Natural killer cell (primary cell): ENCODE data around the gene THEMIS2. TPM values are rescaled to one million over a fixed set of nuclear protein-coding genes. Genes with fewer than 3 reads are reported as not detected.

Experiments
- ATAC-seq, 3 donors: fragments of 150-1000 bp in 2 of 3; fragments of 200-7000 bp in 1 of 3; cut with Tn5 transposase; 1 replicate in 1 of 3; 2 replicates in 2 of 3; pipeline ENCODE4 v1.10.0; 2021; ENCODE audit warnings: mild to moderate bottlenecking in 2 of 3, moderate library complexity in 2 of 3
- DNase-seq, 2 donors: peaks; one replicate each; pipeline versions ENCODE4 v3.0.0 to v3.0.0-alpha.2; 2013 to 2021; ENCODE audit warnings: mixed read lengths in 1 of 2
- H3K27ac ChIP-seq: one replicate; pipeline ENCODE4 v1.5.1; 2013; ENCODE audit warnings: mild to moderate bottlenecking, low read length
- H3K27me3 ChIP-seq: one replicate; pipeline ENCODE4 v1.6.1; 2013; ENCODE audit warnings: low read length; ENCODE audit not compliant: control insufficient read depth, insufficient read depth
- H3K36me3 ChIP-seq: one replicate; pipeline ENCODE4 v1.6.1; 2013; ENCODE audit warnings: low read length; ENCODE audit not compliant: control insufficient read depth, insufficient read depth
- H3K4me1 ChIP-seq: one replicate; pipeline ENCODE4 v1.6.1; 2013; ENCODE audit warnings: low read length; ENCODE audit not compliant: control insufficient read depth, insufficient read depth
- H3K4me3 ChIP-seq: one replicate; pipeline ENCODE4 v1.5.1; 2013; ENCODE audit warnings: low read length
- H3K9me3 ChIP-seq: one replicate; pipeline ENCODE4 v1.6.1; 2013; ENCODE audit warnings: low read length; ENCODE audit not compliant: control insufficient read depth, insufficient read depth
- H3K27ac Mint-ChIP-seq, 2 donors: one replicate each; pipeline ENCODE4 v1.8.0; 2022; ENCODE audit warnings: mild to moderate bottlenecking in 2 of 2, mixed read lengths in 2 of 2, moderate library complexity in 1 of 2
- H3K27me3 Mint-ChIP-seq, 2 donors: one replicate each; pipeline ENCODE4 v1.8.0; 2022; ENCODE audit warnings: low read depth in 2 of 2, mixed read lengths in 2 of 2
- H3K36me3 Mint-ChIP-seq: one replicate; pipeline ENCODE4 v1.8.0; 2022; ENCODE audit warnings: mixed read lengths
- H3K4me1 Mint-ChIP-seq, 2 donors: one replicate each; pipeline ENCODE4 v1.8.0; 2022; ENCODE audit warnings: mixed read lengths in 2 of 2
- H3K4me3 Mint-ChIP-seq: one replicate; pipeline ENCODE4 v1.8.0; 2022; ENCODE audit warnings: mild to moderate bottlenecking, moderate library complexity, mixed read lengths
- H3K9me3 Mint-ChIP-seq, 2 donors: one replicate each; pipeline ENCODE4 v1.8.0; 2022; ENCODE audit warnings: mixed read lengths in 2 of 2
- CTCF ChIP-seq: fragments of 200-600 bp; IDR thresholded peaks from one replicate; pipeline ENCODE4 v1.8.0; 2022; ENCODE audit warnings: antibody characterized with exemption
- WGBS: methylation state at CpG from one replicate; pipeline ENCODE4 v1.1.7; 2013; ENCODE audit warnings: missing lambda C conversion rate; ENCODE audit not compliant: insufficient coverage; 5-methylcytosine and 5-hydroxymethylcytosine counted together
- intact Hi-C: fragments of 100-400 bp; cut with micrococcal nuclease; formaldehyde crosslinking; loops from one replicate; pipeline ENCODE4 v1.14.2; 2022
- total RNA-seq, 4 donors: library from RNA; stranded (reverse); fragments of 120-200 nt in 1 of 4; gene quantifications; one replicate each; pipeline versions ENCODE4 v1.2.3 to v1.2.4, GENCODE V29; 2013 to 2022

THEMIS2 gene
- total RNA-seq, 3 donors from 2014 or later (not counting 1 experiment from before 2014, with no cell fraction given), result 104 to 234 (median 122) TPM

- H3K36me3 Mint-ChIP-seq, result peaks cover 24% of the 10 kb centered on the region
- H3K27me3 ChIP-seq, result no peaks in the 10 kb centered on the region
- no peak overlapping the region for H3K4me3 Mint-ChIP-seq
- peak overlapping the region; percentile 20 to 83 for H3K27ac Mint-ChIP-seq
- WGBS, result 90% methylated on average over 3 of the region's 3 CpGs
- H3K27ac ChIP-seq, result peak overlapping the region; percentile 4
- H3K36me3 ChIP-seq, result peaks cover 69% of the 10 kb centered on the region
- no peak overlapping the region for H3K4me3 ChIP-seq
- no peak for TF ChIP-seq CTCF
- ATAC-seq (no peak), DNase-seq (no peak)
- no peaks in the 10 kb centered on the region for H3K27me3 Mint-ChIP-seq
- H3K4me1 Mint-ChIP-seq, result peaks cover 29 to 32% of the 10 kb centered on the region in 2 donors
- H3K4me1 ChIP-seq, result peaks cover 25% of the 10 kb centered on the region
- H3K9me3 ChIP-seq, result no peaks in the 10 kb centered on the region
- intact Hi-C loops, result loop anchor here (5.0 kb wide), 1 partner anchor 37 kb away; no protein-coding TSS in a partner anchor
- H3K9me3 Mint-ChIP-seq, result no peaks in the 10 kb centered on the region
Measured at GRCh38 chr1:27894521-27894920, 22.2 kb downstream of the THEMIS2 start.

- Histone ChIP-seq H3K4me1 (no peaks in the 10 kb centered on the region), H3K27me3 (no peaks in the 10 kb centered on the region), H3K4me3 (no peak overlapping the region), H3K36me3 (peaks cover 82% of the 10 kb centered on the region), H3K27ac (no peak overlapping the region), H3K9me3 (no peaks in the 10 kb centered on the region)
- H3K9me3 Mint-ChIP-seq, result no peaks in the 10 kb centered on the region
- peaks cover 8% of the 10 kb centered on the region for H3K36me3 Mint-ChIP-seq
- DNase-seq, result no peak
- H3K27me3 Mint-ChIP-seq, result no peaks in the 10 kb centered on the region
- 86% methylated on average over 2 of the region's 2 CpGs for WGBS
- peak overlapping the region in 1 of 2 donors; percentile 12 for H3K27ac Mint-ChIP-seq
- peaks cover 0 to 5% of the 10 kb centered on the region in 2 donors for H3K4me1 Mint-ChIP-seq
- no peak overlapping the region for H3K4me3 Mint-ChIP-seq
- intact Hi-C loops, result no loop called here
- TF ChIP-seq CTCF, result no peak
- ATAC-seq, result no peak
Measured at GRCh38 chr1:27906759-27907158, 34.4 kb downstream of the THEMIS2 start.

- peak overlapping the region; percentile 13 for H3K4me3 Mint-ChIP-seq
- ATAC-seq, result no peak
- Histone ChIP-seq H3K4me1 (peaks cover 21% of the 10 kb centered on the region), H3K9me3 (peaks cover 6% of the 10 kb centered on the region), H3K27me3 (no peaks in the 10 kb centered on the region), H3K4me3 (no peak overlapping the region), H3K36me3 (peaks cover 38% of the 10 kb centered on the region), H3K27ac (no peak overlapping the region)
- H3K36me3 Mint-ChIP-seq, result peaks cover 4% of the 10 kb centered on the region
- WGBS, result 88% methylated on average over 1 of the region's 1 CpG
- no peak for DNase-seq
- H3K4me1 Mint-ChIP-seq, result peaks cover 16% of the 10 kb centered on the region in 2 donors
- H3K9me3 Mint-ChIP-seq, result no peaks in the 10 kb centered on the region
- intact Hi-C loops, result no loop called here
- TF ChIP-seq CTCF, result no peak
- H3K27me3 Mint-ChIP-seq, result no peaks in the 10 kb centered on the region
- peak overlapping the region; percentile 43 to 99 for H3K27ac Mint-ChIP-seq
Measured at GRCh38 chr1:27912429-27912828, 40.1 kb downstream of the THEMIS2 start.

GRCh38 chr1:27915082-27915575 is 42.8 kb downstream of the THEMIS2 start:
- intact Hi-C loops, result no loop called here
- DNase-seq, result no peak
- peak overlapping the region; percentile 99 for H3K27ac Mint-ChIP-seq
- no peaks in the 10 kb centered on the region for H3K9me3 Mint-ChIP-seq
- Histone ChIP-seq H3K36me3 (peaks cover 12% of the 10 kb centered on the region), H3K4me3 (peak overlapping the region; percentile 80), H3K27ac (peak overlapping the region; percentile 92), H3K4me1 (peaks cover 21% of the 10 kb centered on the region), H3K27me3 (no peaks in the 10 kb centered on the region), H3K9me3 (peaks cover 6% of the 10 kb centered on the region)
- ATAC-seq, result no peak
- no peaks in the 10 kb centered on the region for H3K36me3 Mint-ChIP-seq
- H3K27me3 Mint-ChIP-seq, result peaks cover 0 to 3% of the 10 kb centered on the region in 2 donors
- peaks cover 16% of the 10 kb centered on the region in 2 donors for H3K4me1 Mint-ChIP-seq
- TF ChIP-seq CTCF, result no peak
- 53% methylated on average over 3 of the region's 7 CpGs for WGBS
- peak overlapping the region; percentile 98 for H3K4me3 Mint-ChIP-seq
